ENCODE data around the gene CDC14A.
"Not testable (repeated sequence)": the region's sequence is repeated elsewhere in the genome, so short reads cannot be mapped to it uniquely, and the experiment has no call there.

Gene CDC14A

DNA sequence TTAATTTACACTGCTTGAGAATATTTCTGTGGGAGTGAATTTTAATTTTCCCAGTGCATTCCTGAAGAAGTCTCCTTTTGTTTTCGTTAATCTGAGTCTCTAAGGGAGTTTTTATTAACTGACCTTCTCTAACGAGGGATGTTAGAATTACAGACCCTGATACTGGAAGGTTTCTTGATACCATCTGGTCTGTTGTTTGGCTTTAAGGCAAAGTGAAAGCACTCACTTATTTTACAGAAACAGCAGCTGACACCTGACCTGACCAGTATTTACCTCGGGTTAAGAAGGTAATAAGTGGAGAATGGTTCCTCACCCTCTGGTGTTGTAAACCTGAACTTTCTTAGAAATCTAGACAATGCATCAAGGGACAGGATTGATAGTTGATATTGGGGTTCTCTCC lies 12.4 kb downstream of the CDC14A start:
- DNase-seq, result no peak

DNA sequence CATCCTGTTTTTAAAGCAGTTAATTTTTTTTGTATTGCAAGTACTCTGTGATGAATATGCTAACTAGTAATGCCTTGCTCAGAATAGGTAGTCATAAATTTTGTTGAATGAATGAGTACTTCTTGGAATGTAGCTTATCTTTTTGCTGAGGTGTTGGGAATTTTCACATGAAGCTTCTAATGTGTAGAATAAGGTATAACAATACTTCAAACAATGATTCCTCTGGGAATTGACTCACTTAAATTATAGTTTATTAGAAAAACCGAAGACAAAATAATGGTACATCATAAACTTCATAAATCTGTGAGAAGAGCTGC lies 13.9 kb downstream of the CDC14A start:
- DNase-seq, result no peak

DNA sequence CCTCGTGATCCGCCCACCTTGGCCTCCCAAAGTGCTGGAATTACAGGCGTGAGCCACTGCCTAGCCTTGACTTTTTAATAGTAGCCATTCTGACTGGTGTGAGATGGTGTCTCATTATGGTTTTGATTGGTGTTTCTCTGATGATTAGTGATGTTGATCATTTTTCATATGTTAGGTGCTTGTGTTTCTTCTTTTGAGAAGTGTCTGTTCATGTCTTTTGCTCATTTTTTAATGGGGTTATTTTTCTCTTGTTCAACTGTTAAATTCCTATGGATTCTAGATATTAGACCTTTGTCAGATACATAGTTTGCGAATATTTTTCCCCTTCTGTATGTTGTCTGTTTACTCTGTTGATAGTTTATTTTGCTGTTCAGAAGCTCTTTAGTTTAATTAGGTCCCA lies 17.0 kb downstream of the CDC14A start:
- not testable (repeated sequence) for DNase-seq

DNA sequence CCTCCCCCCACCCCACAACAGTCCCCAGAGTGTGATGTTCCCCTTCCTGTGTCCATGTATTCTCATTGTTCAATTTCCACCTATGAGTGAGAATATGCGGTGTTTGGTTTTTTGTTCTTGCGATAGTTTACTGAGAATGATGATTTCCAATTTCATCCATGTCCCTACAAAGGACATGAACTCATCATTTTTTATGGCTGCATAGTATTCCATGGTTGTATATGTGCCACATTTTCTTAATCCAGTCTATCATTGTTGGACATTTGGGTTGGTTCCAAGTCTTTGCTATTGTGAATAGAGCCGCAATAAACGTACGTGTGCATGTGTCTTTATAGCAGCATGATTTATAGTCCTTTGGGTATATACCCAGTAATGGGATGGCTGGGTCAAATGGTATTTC lies 21.6 kb downstream of the CDC14A start:
- DNase-seq, result not testable (repeated sequence)

GRCh38 chr1:100376890-100377289 lies 24.6 kb downstream of the CDC14A start:
- DNase-seq, result not testable (repeated sequence)

DNA sequence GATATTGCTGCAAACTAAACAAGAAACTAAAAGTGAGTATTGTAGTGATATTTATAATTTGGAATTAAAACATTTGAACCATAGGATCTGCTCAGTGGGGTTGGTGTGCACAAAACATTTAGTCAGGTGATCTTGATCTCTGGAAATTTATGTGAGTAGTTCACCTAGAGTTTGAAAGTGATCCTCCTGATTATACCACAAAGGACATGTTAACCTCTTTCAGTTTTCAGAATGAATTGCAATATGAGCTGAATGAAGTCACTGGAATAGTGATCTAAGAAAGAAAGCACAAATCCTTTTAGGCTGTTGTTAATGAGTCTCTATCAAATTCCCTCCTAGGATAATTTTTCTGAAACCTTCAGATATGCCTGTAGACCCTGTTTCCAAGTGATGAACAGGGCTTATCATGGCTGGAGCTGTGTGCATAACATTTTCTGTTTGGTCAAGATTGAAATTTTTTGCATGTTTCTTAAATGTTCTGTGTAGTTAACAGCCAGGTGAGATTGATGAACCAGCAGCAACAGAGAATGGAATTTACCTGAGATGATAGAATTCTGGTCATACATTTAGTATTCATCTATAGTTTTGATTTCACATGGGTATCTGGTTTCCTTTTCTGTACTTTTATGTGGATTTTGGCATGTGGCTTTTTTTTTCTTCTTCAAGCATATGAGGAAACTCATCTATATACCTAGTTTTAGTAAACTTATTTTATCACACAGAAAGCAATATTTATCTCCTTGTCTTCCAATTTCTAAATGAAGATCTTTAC lies 25.5 kb downstream of the CDC14A start:
- DNase-seq, result no peak

GRCh38 chr1:100378956-100379355 lies 26.6 kb downstream of the CDC14A start:
- no peak for DNase-seq

DNA sequence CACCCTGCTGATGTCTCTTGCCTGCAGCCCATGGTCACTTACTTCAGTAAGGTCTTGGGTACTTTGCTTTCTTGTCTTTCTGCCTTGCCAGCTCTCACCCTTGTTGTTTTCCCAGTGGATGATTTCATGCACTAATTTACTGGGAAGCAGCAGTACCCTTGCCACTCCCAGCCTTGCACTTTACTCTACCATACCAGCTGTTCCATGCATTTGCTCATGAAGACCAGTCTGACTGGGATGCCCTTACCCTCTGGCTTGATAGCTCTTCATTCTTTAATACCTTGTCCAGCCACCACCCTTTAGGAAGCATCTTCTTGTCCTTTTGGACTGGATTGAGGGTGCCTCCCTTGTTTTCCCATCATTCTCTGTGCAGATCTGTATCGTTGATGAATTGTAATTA lies 28.3 kb downstream of the CDC14A start:
- no peak for DNase-seq

DNA sequence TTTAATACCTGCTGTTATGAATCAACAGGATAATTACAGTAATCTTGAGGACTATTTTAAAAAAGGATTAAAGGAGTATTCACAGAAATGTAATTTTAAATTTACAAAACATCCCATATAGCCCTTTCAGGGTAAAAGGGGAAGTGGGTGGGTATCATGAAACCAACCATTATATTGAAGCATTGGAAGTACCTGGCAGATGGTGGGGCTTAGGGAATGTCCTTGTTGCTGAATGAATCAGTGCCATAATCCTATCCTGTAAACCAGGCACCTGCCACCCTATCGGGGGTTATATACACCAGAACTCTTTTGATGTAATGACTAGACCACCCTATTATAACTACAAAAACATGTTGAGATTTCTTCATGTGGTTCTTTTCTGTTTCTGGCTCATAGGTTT lies 30.4 kb downstream of the CDC14A start:
- DNase-seq, result no peak

- DNase-seq, result no peak
Measured at GRCh38 chr1:100383743-100384405, 31.6 kb downstream of the CDC14A start.

DNA sequence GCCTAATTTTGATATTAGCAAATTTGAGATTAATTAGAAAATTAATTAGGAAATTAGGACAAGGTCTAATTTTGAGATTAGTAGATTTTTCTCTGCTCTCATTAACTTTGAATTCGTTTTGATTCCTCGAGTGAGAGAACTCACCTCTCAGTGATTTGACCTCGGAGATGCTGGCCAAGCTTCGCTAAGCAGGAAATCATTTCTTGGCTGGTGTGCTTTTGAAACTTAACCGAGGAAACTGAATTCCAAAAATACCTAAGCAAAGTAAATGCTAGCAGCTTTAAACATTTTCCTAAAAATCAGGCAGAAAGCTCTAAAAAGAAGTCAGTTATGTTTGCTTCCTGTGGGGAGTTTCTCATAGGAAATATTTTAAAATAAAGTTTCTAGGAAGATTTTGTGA lies 34.9 kb downstream of the CDC14A start:
- no peak for DNase-seq

DNA sequence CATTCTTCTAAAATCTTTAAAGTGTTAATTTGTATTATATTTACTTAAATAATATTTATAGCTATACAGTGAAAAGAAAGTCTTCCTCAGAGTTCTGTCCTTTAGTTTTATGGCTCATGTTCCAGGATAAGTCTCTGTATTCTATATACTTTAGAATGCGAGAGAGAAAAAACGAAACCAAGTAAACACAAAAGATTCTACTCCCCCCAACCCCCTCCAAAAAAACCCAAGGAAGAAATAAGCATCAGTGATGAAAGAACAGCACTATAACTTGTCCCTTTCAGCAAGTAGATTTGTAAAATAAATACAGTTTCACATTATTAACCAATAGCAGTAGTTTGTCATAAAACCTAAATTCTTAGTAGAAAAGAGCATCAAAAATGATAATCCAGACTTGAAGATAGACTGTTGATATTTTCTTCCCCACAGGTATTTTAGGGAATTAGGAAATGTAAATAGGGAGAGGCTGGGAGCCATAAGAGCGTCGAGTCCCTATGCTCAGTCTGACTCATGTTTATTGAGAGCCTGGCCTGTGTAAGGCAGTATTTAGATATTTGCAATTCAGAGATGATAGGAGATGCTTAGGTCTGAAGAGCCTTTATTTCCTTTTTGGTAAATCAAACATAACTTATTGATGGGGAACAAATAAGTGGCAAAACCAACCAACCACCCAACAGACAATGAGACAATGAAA lies 35.5 kb downstream of the CDC14A start:
- DNase-seq, result no peak

DNA sequence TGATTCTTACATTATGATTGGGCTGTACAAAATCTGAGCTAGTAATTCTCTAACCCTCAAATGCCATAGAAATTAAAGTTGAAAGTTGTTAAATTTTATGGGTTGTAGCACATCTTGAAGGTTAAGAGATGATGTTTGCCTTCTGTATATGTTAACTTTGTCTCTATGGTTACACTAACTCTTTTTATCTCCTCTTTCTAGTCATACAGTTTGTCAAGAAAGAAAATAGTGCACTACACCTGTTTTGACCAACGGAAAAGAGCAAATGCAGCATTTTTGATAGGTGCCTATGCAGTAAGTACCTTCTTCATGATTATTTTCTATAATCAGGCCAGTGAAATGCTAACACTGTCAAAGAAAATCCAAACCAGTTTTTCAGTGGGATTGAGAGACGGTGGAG lies 38.2 kb downstream of the CDC14A start:
- no peak for DNase-seq

- no peak for DNase-seq
Measured at GRCh38 chr1:100391675-100392074, 39.4 kb downstream of the CDC14A start.

GRCh38 chr1:100392756-100393155 lies 40.5 kb downstream of the CDC14A start:
- DNase-seq, result no peak

- no peak for DNase-seq
Measured at GRCh38 chr1:100394285-100394684, 42.0 kb downstream of the CDC14A start.

DNA sequence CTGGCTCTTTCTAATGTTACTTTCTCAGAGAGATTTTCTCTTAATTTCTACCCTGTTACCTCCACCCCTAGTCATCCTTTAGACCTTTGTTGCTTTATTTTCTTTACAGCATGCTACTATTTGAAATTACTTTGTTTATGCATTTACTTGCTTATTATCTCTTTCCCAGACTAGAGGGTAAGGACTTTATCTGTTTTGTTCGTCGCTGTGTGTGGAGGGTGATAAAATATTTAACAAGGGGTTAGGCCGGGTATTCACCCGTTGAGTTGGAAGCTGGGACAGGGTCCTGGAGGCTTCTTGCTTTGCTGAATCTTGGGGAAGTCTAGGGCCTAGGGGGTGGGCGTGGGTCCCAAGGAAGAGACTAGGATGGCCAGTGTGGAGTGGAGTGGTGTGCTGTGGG lies 43.6 kb downstream of the CDC14A start:
- DNase-seq, result no peak

DNA sequence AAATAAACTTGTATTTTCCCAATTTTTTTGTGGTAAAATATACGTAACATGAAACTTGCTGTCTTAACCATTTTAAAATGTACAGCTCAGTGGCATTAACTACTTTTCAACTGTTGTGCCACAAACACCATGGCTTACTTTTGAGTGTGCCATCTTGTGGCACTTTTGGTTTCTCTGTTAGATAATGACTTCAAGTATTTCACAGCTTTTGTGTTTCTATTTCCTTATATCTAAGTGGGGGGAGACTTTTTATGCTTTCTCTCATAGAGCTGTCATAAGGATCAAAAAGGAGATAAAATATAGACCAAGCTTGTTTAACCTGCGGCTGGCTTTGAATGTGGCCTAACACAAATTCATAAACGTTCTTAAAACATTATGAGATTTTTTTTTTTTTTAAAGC lies 44.3 kb downstream of the CDC14A start:
- DNase-seq, result no peak

DNA sequence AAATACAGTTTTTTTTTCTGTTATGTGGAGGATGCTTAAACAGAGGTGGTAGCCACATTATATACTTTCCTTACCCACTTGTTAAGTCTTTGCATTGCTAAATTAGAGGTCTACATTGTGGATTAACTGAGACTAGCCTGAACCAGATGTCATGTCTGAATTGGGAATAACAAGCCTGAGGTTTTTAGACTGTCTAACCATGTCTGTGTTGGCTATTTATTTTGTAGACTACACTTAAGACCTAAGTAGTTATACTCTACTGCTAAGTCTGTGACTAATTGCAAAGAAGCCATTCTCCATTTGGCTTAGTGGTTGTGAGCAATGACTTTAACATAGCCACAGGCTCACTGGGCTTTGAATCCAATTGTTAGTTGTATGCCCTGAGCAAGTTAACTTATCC lies 45.4 kb downstream of the CDC14A start:
- DNase-seq, result no peak

- no peak for DNase-seq
Measured at GRCh38 chr1:100398648-100399047, 46.3 kb downstream of the CDC14A start.

GRCh38 chr1:100400404-100400803 lies 48.1 kb downstream of the CDC14A start:
- DNase-seq, result no peak

GRCh38 chr1:100404821-100405220 lies 52.5 kb downstream of the CDC14A start:
- DNase-seq, result no peak

- DNase-seq, result not testable (repeated sequence)
Measured at GRCh38 chr1:100405902-100406301, 53.6 kb downstream of the CDC14A start.

DNA sequence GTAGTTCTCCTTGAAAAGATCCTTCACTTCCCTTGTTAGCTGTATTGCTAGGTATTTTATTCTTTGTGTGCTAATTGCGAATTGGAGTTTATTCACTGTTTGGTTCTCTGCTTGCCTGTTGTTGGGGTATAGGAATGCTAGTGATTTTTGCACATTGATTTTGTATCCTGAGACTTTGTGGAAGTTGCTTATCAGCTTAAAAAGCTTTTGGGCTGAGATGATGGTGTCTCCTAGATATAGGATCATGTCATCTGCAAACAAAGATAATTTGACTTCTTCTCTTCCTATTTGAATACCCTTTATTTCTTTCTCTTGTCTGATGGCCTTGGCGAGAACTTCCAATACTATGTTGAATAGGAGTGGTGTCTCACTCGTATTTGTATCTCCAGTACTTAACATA lies 55.1 kb downstream of the CDC14A start:
- not testable (repeated sequence) for DNase-seq

All from T1000 (cell line).